Bronchial epithelial cell (primary cell): Measurements from ENCODE around the gene NBEAL1. TPM values are rescaled to one million over a fixed set of nuclear protein-coding genes. Genes with fewer than 3 reads are reported as not detected.

Source experiments
- DNase-seq: peaks from one replicate; pipeline ENCODE4 v3.0.0-alpha.2; 2010; ENCODE audit warnings: low read depth
- FAIRE-seq: peaks from 2 replicates; lab custom pipeline; 2011; peaks lifted over from hg19 to GRCh38; lab: Jason Lieb, UNC
- H3K27me3 ChIP-seq: 2 replicates; pipeline ENCODE4 v1.5.1; 2011; ENCODE audit warnings: low read length; ENCODE audit not compliant: control insufficient read depth, insufficient read depth
- H3K36me3 ChIP-seq: 2 replicates; pipeline ENCODE4 v1.5.1; 2011; ENCODE audit warnings: low read length; ENCODE audit not compliant: control insufficient read depth, insufficient read depth
- H3K4me3 ChIP-seq: 2 replicates; pipeline ENCODE4 v1.5.1; 2011; ENCODE audit warnings: mild to moderate bottlenecking, low read depth, low read length, control low read depth
- total RNA-seq: library from RNA; depleted of rRNA; stranded (reverse); fragments of >200 nt; gene quantifications from 2 replicates; pipeline ENCODE4 v1.2.1, GENCODE V29; 2014
- TF ChIP-seq, protein P1 (sequence below): IDR thresholded peaks from 2 replicates; pipeline ENCODE4 v1.5.1; 2011; ENCODE audit warnings: mild to moderate bottlenecking, moderate library complexity, low read length, control low read depth, inconsistent platforms; ENCODE audit not compliant: insufficient read depth, severe bottlenecking

NBEAL1 gene
- total RNA-seq, 1 donor from 2014 or later: 42.6 TPM

DNA sequence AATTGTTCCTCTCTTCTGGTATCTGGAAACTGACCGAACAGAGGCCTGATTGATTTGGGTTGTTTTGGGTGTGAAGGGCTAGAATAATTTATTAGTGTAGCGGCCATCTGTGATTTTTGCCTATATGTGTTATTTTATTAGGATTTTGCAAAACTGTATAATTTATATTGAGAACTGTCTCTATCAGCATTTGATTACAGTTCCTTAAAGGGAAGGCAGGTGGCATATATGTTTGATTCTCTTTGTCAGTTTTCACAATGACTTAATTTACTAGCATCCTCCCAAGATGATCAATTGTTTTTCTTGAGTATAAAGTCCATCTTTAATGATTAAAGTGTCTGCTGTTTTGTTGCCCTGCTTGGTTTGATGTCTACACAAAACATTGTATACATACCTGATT lies 4.5 kb downstream of the NBEAL1 start:
- H3K4me3 ChIP-seq: peak overlapping the region; percentile 10

DNA sequence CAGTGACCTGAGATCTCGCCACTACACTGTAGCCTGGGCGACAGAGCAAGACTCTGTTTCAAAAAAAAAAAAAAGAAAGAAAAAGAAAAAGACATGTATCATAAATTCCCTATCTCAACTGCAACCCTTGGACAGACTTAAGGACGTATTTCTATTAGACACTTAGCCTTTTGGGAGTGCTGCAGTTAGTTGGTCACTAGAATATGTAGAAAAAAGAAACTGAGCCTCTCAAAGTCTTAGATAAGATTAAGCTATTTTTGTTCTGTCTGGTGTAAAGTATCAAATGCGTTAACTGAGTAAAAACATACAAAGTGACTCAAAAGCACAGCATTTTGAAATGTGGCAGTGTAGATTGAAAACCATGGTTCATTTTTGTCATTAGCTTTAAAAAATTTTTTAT lies 7.3 kb downstream of the NBEAL1 start:
- Histone ChIP-seq H3K36me3 (no peaks in the 10 kb centered on the region), H3K27me3 (no peaks in the 10 kb centered on the region), H3K4me3 (no peak overlapping the region)
- TF ChIP-seq, protein P1, sequence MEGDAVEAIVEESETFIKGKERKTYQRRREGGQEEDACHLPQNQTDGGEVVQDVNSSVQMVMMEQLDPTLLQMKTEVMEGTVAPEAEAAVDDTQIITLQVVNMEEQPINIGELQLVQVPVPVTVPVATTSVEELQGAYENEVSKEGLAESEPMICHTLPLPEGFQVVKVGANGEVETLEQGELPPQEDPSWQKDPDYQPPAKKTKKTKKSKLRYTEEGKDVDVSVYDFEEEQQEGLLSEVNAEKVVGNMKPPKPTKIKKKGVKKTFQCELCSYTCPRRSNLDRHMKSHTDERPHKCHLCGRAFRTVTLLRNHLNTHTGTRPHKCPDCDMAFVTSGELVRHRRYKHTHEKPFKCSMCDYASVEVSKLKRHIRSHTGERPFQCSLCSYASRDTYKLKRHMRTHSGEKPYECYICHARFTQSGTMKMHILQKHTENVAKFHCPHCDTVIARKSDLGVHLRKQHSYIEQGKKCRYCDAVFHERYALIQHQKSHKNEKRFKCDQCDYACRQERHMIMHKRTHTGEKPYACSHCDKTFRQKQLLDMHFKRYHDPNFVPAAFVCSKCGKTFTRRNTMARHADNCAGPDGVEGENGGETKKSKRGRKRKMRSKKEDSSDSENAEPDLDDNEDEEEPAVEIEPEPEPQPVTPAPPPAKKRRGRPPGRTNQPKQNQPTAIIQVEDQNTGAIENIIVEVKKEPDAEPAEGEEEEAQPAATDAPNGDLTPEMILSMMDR: no peak
- FAIRE-seq (no peak), DNase-seq (no peak)

More for the DNA sequence above, 4.5 kb downstream of the NBEAL1 start:
- DNase-seq (no peak), FAIRE-seq (no peak)
- Histone ChIP-seq H3K36me3 (no peaks in the 10 kb centered on the region), H3K27me3 (no peaks in the 10 kb centered on the region)
- TF ChIP-seq, protein P1: no peak

DNA sequence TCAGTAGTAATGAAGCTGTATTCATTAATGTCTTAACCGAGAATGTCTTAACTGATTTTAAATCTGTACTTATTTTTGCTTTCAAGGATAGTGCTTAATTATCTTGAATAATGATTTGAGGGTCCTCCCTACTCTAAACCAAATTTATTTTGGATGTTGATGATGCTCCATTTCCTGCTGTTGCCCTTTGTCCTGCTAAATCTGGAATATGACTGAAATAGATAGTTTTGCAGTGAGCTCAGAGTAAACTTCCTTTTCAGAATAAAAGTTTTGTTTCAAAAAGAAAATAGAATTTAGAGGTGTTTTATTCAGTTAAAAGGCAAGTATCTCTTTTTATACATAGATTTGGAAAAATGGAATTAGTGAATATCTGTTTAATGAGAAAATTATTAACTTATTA lies 8.1 kb downstream of the NBEAL1 start:
- FAIRE-seq: no peak
- TF ChIP-seq, protein P1: no peak
- no peaks in the 10 kb centered on the region for H3K36me3 ChIP-seq
- DNase-seq: no peak
- H3K27me3 ChIP-seq: no peaks in the 10 kb centered on the region
- H3K4me3 ChIP-seq: no peak overlapping the region

DNA sequence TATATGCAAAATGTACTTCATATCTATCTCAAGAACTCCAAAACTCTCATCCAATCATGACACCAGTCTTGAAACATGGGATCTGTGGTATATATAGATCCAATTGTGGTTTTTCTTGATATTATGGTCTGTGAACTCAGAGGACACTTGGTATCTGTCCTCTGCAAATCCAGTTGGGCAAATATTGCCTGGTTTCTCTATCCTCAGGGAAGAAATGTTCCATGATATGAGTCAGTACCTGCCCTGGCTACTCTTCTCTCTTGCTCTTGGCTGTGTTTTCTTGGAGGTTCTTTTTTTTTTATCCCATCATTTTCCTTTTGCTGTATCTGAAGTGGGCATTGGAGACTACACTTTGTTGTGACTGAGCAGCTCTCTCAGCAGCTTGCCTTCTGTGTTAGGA lies 10.9 kb downstream of the NBEAL1 start:
- DNase-seq: peak; percentile 44
- no peak for FAIRE-seq

DNA sequence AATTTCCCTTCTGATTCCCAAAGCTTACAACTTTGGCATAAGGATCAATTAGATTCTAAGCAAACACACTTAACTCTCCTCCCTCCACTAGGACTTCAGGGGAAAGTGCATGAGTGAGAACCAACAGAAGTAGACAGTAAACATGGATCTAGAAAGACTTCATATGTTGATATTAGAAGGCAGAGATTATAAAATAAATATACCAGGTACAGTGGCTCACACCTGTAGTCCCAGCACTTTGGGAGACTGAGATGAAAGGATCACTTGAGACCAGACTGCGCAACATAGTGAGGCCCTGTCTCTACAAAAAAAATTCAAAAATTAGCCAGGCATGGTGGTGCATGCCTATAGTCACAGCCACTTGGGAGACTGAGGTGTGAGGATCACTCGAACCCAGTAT lies 15.9 kb downstream of the NBEAL1 start:
- TF ChIP-seq, protein P1: no peak
- Histone ChIP-seq H3K27me3 (no peaks in the 10 kb centered on the region), H3K36me3 (no peaks in the 10 kb centered on the region), H3K4me3 (no peak overlapping the region)
- FAIRE-seq (no peak), DNase-seq (no peak)

More for the DNA sequence above, 10.9 kb downstream of the NBEAL1 start:
- Histone ChIP-seq H3K27me3 (no peaks in the 10 kb centered on the region), H3K36me3 (no peaks in the 10 kb centered on the region), H3K4me3 (no peak overlapping the region)
- TF ChIP-seq, protein P1: no peak

DNA sequence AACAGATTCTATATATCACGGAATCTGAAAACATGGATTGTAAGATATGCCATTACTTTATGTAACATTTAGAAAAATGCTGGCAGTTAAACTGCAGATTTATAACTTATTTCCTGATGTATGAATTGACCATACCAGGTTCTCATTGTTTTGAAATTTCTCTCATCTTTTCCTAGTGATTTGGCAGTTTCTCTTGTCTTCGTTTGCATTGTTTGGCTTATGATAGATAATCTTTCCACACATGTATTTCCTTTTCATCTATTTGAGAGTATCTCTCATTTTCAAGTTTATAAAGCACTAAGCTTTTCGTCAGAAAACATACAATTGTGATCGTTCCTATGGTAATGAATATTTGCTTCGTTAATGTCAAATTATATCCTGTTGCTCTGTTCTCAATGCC lies 16.3 kb downstream of the NBEAL1 start:
- Histone ChIP-seq H3K27me3 (no peaks in the 10 kb centered on the region), H3K4me3 (no peak overlapping the region), H3K36me3 (no peaks in the 10 kb centered on the region)
- TF ChIP-seq, protein P1: no peak
- FAIRE-seq (no peak), DNase-seq (no peak)
